ENCODE measurements around the gene CHI3L2. TPM values are rescaled to one million over a fixed set of nuclear protein-coding genes. Genes with fewer than 3 reads are reported as not detected.

Gene CHI3L2
- total RNA-seq, 4 donors from 2014 or later, result 0.82 to 2.7 TPM; not detected in 2

GRCh38 chr1:111204201-111204982, 23.1 kb upstream of the CHI3L2 start:
- WGBS, 2 donors (ENCODE audit: low coverage in 1 of 2), result 0 to 5% methylated on average over 6 to 61 of the region's 61 CpGs
- no peaks in the 10 kb centered on the region for H3K27me3 ChIP-seq

GRCh38 chr1:111204983-111205713, 22.4 kb upstream of the CHI3L2 start:
- Histone ChIP-seq H3K4me3 (peak overlapping the region in 2 of 4 donors; percentile 79 to 82), H3K27ac (peak overlapping the region; percentile 86 to 94 (median 92)), H3K9me3 (no peaks in the 10 kb centered on the region), H3K36me3 (no peaks in the 10 kb centered on the region), H3K27me3 (no peaks in the 10 kb centered on the region), H3K4me1 (peaks cover 16 to 43% (median 38%) of the 10 kb centered on the region in 4 donors)
- in situ Hi-C loops (cut with MboI; ENCODE audit: low pct_ligation_motif_present in 1 of 4, low pct_unique_long_range_greater_than_20kb in 1 of 4, low sequenced_read_pairs in 3 of 4), result loop anchor here in 1 of 4 donors (25.0 kb wide), 2 partner anchors 407 to 557 kb away; partner anchors contain the start of genes DDX20 and RAP1A
- intact Hi-C loops (cut with DNase I; ENCODE audit: low total_unique reads), result no loop called here
- WGBS, 2 donors (ENCODE audit: low coverage in 1 of 2), result 50 to 68% methylated on average over 3 to 9 of the region's 9 CpGs
- no peak for DNase-seq
- no peak for TF ChIP-seq POLR2A (IDR thresholded peaks at IDR 0.05)
- TF ChIP-seq CTCF (IDR thresholded peaks at IDR 0.05), result no peak

More at GRCh38 chr1:111204201-111204982, 23.1 kb upstream of the CHI3L2 start:
- Histone ChIP-seq H3K27ac (peak overlapping the region; percentile 86 to 94 (median 92)), H3K4me1 (peaks cover 16 to 46% (median 39%) of the 10 kb centered on the region in 4 donors), H3K4me3 (peak overlapping the region; percentile 60 to 82 (median 76)), H3K9me3 (no peaks in the 10 kb centered on the region), H3K36me3 (no peaks in the 10 kb centered on the region)
- peak; percentile 92 for DNase-seq
- intact Hi-C loops (cut with DNase I; ENCODE audit: low total_unique reads), result no loop called here
- TF ChIP-seq POLR2A (IDR thresholded peaks at IDR 0.05) (peak; percentile 81), EP300 (IDR thresholded peaks at IDR 0.05; ENCODE audit: low read depth) (peak; percentile 3), CTCF (IDR thresholded peaks at IDR 0.05) (no peak), POLR2AphosphoS5 (IDR thresholded peaks at IDR 0.05) (peak in 2 of 3 donors; percentile 83 to 92)
- in situ Hi-C loops (cut with MboI; ENCODE audit: low pct_ligation_motif_present in 1 of 4, low pct_unique_long_range_greater_than_20kb in 1 of 4, low sequenced_read_pairs in 3 of 4), result loop anchor here in 1 of 4 donors (25.0 kb wide), 2 partner anchors 408 to 558 kb away; partner anchors contain the start of genes DDX20 and RAP1A

GRCh38 chr1:111205714-111206050, 21.8 kb upstream of the CHI3L2 start:
- Histone ChIP-seq H3K9me3 (no peaks in the 10 kb centered on the region), H3K36me3 (no peaks in the 10 kb centered on the region), H3K4me3 (no peak overlapping the region), H3K4me1 (peaks cover 16 to 38% (median 33%) of the 10 kb centered on the region in 4 donors), H3K27ac (no peak overlapping the region), H3K27me3 (no peaks in the 10 kb centered on the region)
- intact Hi-C loops (cut with DNase I; ENCODE audit: low total_unique reads) (no loop called here), in situ Hi-C loops (cut with MboI; ENCODE audit: low pct_ligation_motif_present in 1 of 4, low pct_unique_long_range_greater_than_20kb in 1 of 4, low sequenced_read_pairs in 3 of 4) (loop anchor here in 1 of 4 donors (25.0 kb wide), 2 partner anchors 407 to 557 kb away; partner anchors contain the start of genes DDX20 and RAP1A)
- no peak for DNase-seq
- WGBS, 2 donors (ENCODE audit: low coverage in 1 of 2), result 48 to 74% methylated on average over 2 of the region's 2 CpGs
- no peak for TF ChIP-seq POLR2A (IDR thresholded peaks at IDR 0.05)
- no peak for TF ChIP-seq CTCF (IDR thresholded peaks at IDR 0.05)
- TF ChIP-seq EP300 (IDR thresholded peaks at IDR 0.05; ENCODE audit: low read depth), result no peak
- no peak for TF ChIP-seq POLR2AphosphoS5 (IDR thresholded peaks at IDR 0.05)

- WGBS, 2 donors (ENCODE audit: low coverage in 1 of 2), result 29 to 47% methylated on average over 1 of the region's 1 CpG
- no peak for TF ChIP-seq POLR2A (IDR thresholded peaks at IDR 0.05)
- TF ChIP-seq POLR2AphosphoS5 (IDR thresholded peaks at IDR 0.05), result no peak
- TF ChIP-seq EP300 (IDR thresholded peaks at IDR 0.05; ENCODE audit: low read depth), result no peak
- no peak for TF ChIP-seq CTCF (IDR thresholded peaks at IDR 0.05)
- in situ Hi-C loops (cut with MboI; ENCODE audit: low pct_ligation_motif_present in 1 of 4, low pct_unique_long_range_greater_than_20kb in 1 of 4, low sequenced_read_pairs in 3 of 4), result loop anchor here in 1 of 4 donors (25.0 kb wide), 2 partner anchors 403 to 553 kb away; partner anchors contain the start of genes DDX20 and RAP1A
Observed at GRCh38 chr1:111208921-111209320, 18.6 kb upstream of the CHI3L2 start.

More at GRCh38 chr1:111208921-111209320, 18.6 kb upstream of the CHI3L2 start:
- Histone ChIP-seq H3K27ac (no peak overlapping the region), H3K36me3 (no peaks in the 10 kb centered on the region), H3K4me3 (no peak overlapping the region), H3K27me3 (no peaks in the 10 kb centered on the region), H3K9me3 (no peaks in the 10 kb centered on the region), H3K4me1 (peaks cover 0 to 10% (median 4%) of the 10 kb centered on the region in 4 donors)
- no peak for DNase-seq
- intact Hi-C loops (cut with DNase I; ENCODE audit: low total_unique reads), result no loop called here
